NCI-H1092 (cell line): ENCODE data around the gene LIX1.
"Not testable (repeated sequence)": the region's sequence is repeated elsewhere in the genome, so short reads cannot be mapped to it uniquely, and the experiment has no call there.

Experiments
- DNase-seq: peaks from one replicate; lab custom pipeline; 2025; lab: John Stamatoyannopoulos, UW

The LIX1 gene

DNA sequence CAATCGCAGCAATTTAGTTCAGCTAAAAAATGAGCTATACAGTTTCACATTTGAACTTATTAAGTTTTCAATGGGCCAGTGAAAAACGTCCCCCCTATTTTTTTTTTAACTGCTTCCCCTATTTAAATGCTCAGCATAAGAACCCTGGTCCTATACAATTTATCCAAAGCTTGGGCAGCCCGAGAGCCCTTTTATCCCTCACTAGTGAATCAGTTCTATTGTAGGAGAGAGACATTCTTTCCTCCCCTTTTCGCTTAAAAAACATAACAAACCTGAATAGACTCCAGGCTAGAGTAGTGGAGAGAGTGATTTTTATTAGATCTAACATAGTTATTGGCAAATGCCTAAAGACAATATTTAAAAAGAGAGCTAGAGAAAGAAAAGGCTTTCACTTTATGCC is 1.4 kb downstream of the LIX1 start:
- no peak for DNase-seq

DNA sequence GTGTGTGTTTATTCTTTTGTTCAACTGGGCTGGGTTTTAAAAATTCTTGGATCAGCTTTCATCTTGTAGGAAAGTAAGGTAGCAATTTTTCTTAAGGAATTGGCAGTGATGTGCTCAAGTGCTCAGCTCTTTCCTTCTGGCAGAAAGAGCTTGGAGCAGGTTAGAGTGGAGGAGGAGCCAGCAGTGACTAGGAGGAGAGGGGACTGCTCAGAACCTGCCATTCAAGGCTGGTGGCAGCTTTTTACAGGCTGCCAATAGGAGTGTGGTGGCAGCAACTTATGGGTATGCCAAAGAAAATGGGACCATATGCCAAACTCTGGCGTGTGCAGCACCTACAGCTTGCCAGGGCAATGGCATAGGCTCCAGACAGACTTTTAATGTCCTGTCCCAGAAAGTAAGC is 2.2 kb downstream of the LIX1 start:
- DNase-seq: not testable (repeated sequence)

DNA sequence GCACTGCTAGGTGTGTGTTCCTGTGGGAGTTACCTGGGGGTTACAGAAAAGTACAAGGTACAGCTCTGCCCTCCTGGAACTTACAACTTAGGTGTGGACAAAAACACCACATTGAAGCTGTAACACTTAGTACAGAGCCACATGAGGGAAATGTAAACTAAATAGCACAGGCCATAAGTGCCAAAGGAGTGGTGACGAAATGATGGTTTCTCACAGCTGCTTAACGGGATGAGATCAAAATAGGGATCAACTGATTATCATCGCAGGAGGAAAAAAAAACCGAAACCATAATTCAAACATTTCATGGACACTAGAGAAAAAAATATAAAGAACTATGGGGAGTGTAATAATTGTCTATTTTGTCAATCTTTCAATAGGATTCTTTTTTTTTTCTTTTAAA is 5.9 kb downstream of the LIX1 start:
- no peak for DNase-seq

- DNase-seq: no peak
These were observed 6.5 kb downstream of the LIX1 start for GRCh38 chr5:97135868-97136267.

DNA sequence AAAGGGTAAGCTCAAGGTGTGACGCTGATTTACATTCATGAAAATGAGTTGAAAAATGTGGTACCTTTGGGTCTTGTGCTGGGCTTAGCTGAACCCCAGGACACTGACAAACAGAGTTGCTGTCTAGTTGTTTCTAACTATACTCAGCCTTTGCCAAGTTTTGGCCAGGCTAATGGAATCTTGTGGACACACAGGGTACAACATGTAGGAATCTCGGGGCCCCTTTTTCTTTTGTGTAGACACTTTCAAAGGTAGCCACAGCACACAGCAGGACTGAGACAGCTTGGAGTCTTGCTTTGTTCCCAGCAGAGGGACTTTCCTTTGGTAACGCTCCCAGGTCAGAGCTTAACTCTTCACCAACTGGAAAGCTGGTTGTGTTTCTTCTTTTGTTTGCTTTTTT is 7.8 kb downstream of the LIX1 start:
- DNase-seq: no peak

DNA sequence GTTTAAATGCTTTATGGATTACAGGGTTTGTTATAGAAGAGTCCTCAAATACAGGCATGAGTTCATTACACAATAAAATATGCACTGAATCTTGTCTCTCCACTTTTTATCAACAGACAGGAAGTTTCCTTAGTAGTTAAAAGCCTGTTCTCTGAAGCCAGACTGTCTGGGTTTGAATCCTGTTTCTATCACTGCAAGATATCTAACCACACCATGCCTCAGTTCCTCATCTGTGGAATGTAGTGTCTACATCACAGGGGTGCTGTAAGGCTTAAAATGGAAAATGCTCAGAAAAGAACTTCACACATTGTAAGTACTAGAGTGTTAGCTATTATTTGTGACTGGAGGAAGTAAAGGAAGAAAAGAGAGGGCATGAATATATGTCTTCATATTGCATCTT is 9.3 kb downstream of the LIX1 start:
- no peak for DNase-seq

DNA sequence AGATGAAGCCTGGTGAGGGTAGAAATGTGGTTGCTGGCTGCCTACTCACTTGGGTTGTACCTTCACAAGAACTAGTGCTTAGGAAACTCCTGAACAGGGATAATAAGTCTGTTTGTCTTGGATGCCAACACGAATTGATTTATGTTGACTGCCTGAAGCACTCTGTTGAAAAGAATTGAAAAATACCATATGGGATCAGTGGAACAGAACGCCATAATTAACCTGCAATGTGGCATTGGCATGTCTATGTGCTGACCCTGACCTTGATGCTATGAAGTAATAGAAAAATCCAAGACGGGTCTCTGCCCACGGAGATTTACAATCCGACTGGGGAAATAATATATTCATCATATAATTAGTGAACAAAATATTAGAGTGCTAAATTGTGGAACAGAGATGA is 10.5 kb downstream of the LIX1 start:
- no peak for DNase-seq

GRCh38 chr5:97131139-97131710 is 11.2 kb downstream of the LIX1 start:
- DNase-seq: no peak

DNA sequence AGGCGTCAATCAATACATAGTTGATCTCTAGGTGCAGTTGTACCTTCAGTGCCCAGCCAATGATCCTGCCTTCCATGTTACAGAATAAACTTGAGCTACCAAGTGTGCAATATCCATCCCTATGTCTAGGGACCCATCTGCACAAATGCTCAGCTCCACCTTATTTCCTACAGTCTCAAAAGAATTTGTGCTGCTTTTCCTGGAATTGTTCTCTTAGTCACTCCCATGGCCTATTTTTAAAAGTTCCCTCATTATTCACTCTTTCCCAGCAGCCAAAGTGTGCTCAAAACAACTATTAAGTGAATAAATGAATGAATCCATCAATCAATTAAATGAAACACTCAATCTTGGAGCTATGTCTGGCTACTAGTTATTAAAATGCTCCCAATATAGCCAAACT is 14.7 kb downstream of the LIX1 start:
- no peak for DNase-seq

- no peak for DNase-seq
These were observed 17.2 kb downstream of the LIX1 start for GRCh38 chr5:97125125-97125683.

DNA sequence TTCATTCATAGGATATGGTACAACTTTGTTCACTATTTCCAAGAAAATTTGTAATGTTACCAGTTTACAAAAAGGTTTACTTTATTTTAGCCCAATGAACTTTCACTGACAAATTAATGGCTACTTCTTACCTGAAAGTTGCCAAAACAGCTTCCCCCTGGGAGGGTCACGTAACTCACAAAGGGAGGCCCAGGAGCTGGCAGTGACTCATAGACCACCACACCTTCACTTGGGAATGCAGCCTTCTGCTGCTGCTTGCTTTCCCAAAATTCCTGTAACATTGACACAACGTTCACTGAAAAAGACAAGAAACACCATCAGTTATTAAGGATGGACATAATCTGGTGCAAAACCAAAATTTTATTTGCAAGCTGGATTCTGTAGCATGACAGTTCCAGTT is 18.1 kb downstream of the LIX1 start:
- no peak for DNase-seq

GRCh38 chr5:97121848-97122247 is 20.6 kb downstream of the LIX1 start:
- no peak for DNase-seq

DNA sequence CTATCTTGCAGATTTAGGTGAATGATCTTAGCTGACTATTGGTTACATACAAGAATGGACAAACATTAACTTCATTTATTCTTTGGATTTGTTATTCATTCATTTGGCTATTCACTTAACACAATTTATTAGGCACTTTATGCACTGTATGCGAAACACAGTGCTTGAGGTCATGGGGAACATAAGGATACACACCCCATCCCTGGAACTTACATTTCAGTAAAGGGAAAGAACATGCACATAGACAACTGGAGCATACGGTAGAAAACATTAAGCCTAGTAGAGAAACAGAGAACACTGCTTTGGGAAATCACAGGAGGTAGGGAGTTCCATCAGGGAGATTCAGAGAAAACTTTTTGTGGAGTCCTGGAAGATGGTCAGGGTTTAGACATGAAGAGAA is 22.2 kb downstream of the LIX1 start:
- DNase-seq: no peak

GRCh38 chr5:97119007-97119390 is 23.4 kb downstream of the LIX1 start:
- DNase-seq: no peak

- DNase-seq: no peak
These were observed 24.0 kb downstream of the LIX1 start for GRCh38 chr5:97118261-97119006.

GRCh38 chr5:97115932-97116331 is 26.5 kb downstream of the LIX1 start:
- DNase-seq: no peak

DNA sequence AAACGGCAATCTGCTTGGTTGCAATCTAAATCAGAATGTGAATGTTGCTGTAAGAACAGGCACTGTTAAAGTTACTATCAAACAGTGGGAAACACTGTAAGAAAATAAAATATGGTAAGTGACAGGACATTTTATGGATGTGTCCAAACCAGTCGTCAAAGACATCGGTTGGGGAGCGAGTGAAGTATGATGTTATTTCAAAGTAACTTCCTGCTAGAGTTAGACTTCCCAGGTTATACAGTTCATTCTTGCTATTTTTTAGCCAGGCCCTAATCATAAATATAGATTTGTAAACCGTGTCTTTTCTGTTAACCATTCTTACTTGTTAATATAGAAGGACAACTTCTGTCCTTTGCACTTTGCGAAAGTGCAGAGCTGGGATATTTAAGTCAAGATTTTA is 30.2 kb downstream of the LIX1 start:
- DNase-seq: no peak

- no peak for DNase-seq
These were observed 30.8 kb downstream of the LIX1 start for GRCh38 chr5:97111616-97112015.

GRCh38 chr5:97111004-97111403 is 31.4 kb downstream of the LIX1 start:
- DNase-seq: no peak

- no peak for DNase-seq
These were observed 35.1 kb downstream of the LIX1 start for GRCh38 chr5:97107318-97107717.

GRCh38 chr5:97106216-97106581 is 36.2 kb downstream of the LIX1 start:
- no peak for DNase-seq

GRCh38 chr5:97105501-97106215 is 36.8 kb downstream of the LIX1 start:
- no peak for DNase-seq

- DNase-seq: no peak
These were observed 40.4 kb downstream of the LIX1 start for GRCh38 chr5:97102010-97102470.
